Gastroesophageal sphincter (tissue), 4 donors: ENCODE measurements around the gene NDUFB11. TPM values are rescaled to one million over a fixed set of nuclear protein-coding genes. Genes with fewer than 3 reads are reported as not detected.

Experiments used
- ATAC-seq: fragments of 150-250 bp; one replicate; pipeline ENCODE4 v1.9.1; 2016; ENCODE audit warnings: mild to moderate bottlenecking, moderate library complexity
- H3K27ac ChIP-seq, 4 donors: fragments of 200-600 bp; sonication (generic) in 3 of 4; 1 replicate in 3 of 4; 2 replicates in 1 of 4; pipeline ENCODE4 v1.5.1; 2016 to 2019
- H3K27me3 ChIP-seq: fragments of 200-600 bp; sonication (generic); one replicate; pipeline ENCODE4 v1.5.1; 2019
- H3K36me3 ChIP-seq, 2 donors: fragments of 200-600 bp; sonication (generic); one replicate each; pipeline ENCODE4 v1.5.1; 2019; ENCODE audit warnings: control low read depth in 1 of 2
- H3K4me1 ChIP-seq, 3 donors: fragments of 200-600 bp; sonication (generic); 1 replicate in 2 of 3; 2 replicates in 1 of 3; pipeline ENCODE4 v1.5.1; 2016 to 2019; ENCODE audit warnings: control low read depth in 2 of 3
- H3K4me3 ChIP-seq, 2 donors: fragments of 200-600 bp; sonication (generic); one replicate each; pipeline ENCODE4 v1.5.1; 2019; ENCODE audit warnings: mild to moderate bottlenecking in 1 of 2, moderate library complexity in 1 of 2
- H3K9me3 ChIP-seq, 3 donors: fragments of 200-600 bp; sonication (generic); one replicate each; pipeline ENCODE4 v1.5.1; 2017 to 2019; ENCODE audit warnings: control low read depth in 2 of 3
- EP300 ChIP-seq: sonication (generic); formaldehyde crosslinking; IDR thresholded peaks from one replicate; pipeline ENCODE4 v1.6.1; 2017; ENCODE audit warnings: antibody characterized with exemption, mild to moderate bottlenecking
- POLR2A ChIP-seq, 2 donors: fragments of 450-650 bp; IDR thresholded peaks; one replicate each; pipeline ENCODE4 v1.6.1; 2017; ENCODE audit warnings: antibody characterized with exemption in 2 of 2, mild to moderate bottlenecking in 2 of 2, moderate library complexity in 1 of 2
- POLR2AphosphoS5 ChIP-seq: sonication (generic); formaldehyde crosslinking; IDR thresholded peaks from one replicate; pipeline ENCODE4 v1.6.1; 2017; ENCODE audit warnings: antibody characterized with exemption
- WGBS, 2 donors: methylation state at CpG; one replicate each; pipeline ENCODE4 v1.1.5; 2018; ENCODE audit warnings: low coverage in 1 of 2; 5-methylcytosine and 5-hydroxymethylcytosine counted together
- small RNA-seq, 4 donors: library from RNA; depleted of rRNA; stranded (forward); fragments of <200 nt; gene quantifications; one replicate each; pipeline ENCODE3, GENCODE V24; 2016
- total RNA-seq, 4 donors: library from RNA; depleted of rRNA; stranded (reverse); fragments of >200 nt; gene quantifications; one replicate each; pipeline ENCODE4 v1.1.0, GENCODE V29; 2016
- TF ChIP-seq, protein P1 (sequence below), 4 experiments: fragments of 200-600 bp in 2 of 4; fragments of 450-650 bp in 2 of 4; sonication (generic) in 1 of 4; IDR thresholded peaks; one replicate each; pipeline ENCODE4 v1.5.1; 2017 to 2019; ENCODE audit warnings: antibody characterized with exemption in 4 of 4, mild to moderate bottlenecking in 2 of 4, moderate library complexity in 2 of 4

The NDUFB11 gene
- total RNA-seq, 4 donors from 2014 or later: 43.3 to 66.8 (median 53.0) TPM

DNA sequence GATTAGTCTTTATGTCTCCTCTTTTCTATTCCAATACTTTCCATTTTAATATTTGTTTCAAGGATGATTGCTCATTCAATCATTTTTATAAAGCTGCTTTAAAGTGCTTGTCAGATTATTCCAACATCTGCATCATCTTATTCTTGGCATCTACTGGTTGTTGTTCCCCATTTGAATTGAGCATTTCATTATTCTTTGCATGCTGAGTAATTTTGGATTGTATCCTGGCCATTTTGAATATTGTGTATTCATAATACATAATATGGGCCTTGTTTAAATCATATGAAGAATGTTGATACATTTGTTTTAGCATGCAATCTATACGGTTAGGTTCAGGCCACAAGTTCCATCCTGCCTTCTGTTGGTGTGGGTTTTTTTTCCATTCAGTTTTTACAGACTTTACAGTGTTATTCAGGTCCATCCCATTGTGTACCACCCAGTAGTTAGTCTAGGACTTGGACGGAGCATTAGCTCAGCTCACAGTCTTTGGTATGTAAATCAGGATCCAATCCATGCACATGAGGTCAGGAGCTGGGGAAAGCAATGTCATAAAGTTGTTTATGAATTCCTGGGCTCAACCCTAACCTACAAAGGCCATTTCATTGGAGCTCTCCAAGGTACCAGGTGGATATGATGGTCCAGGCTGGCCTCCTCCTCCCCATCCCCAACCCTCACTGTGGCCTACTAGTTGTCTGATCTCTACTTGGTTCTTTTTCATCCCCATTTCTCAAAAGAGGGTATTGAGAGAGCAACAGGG, 46.0 kb downstream of the NDUFB11 start:
- Histone ChIP-seq H3K36me3 (peaks cover 0 to 3% of the 10 kb centered on the region in 2 donors), H3K4me1 (no peaks in the 10 kb centered on the region), H3K27ac (no peak overlapping the region), H3K27me3 (no peaks in the 10 kb centered on the region), H3K4me3 (no peak overlapping the region), H3K9me3 (no peaks in the 10 kb centered on the region)
- 50 to 60% methylated on average over 1 to 2 of the region's 2 CpGs for WGBS, 2 donors
- TF ChIP-seq, protein P1, sequence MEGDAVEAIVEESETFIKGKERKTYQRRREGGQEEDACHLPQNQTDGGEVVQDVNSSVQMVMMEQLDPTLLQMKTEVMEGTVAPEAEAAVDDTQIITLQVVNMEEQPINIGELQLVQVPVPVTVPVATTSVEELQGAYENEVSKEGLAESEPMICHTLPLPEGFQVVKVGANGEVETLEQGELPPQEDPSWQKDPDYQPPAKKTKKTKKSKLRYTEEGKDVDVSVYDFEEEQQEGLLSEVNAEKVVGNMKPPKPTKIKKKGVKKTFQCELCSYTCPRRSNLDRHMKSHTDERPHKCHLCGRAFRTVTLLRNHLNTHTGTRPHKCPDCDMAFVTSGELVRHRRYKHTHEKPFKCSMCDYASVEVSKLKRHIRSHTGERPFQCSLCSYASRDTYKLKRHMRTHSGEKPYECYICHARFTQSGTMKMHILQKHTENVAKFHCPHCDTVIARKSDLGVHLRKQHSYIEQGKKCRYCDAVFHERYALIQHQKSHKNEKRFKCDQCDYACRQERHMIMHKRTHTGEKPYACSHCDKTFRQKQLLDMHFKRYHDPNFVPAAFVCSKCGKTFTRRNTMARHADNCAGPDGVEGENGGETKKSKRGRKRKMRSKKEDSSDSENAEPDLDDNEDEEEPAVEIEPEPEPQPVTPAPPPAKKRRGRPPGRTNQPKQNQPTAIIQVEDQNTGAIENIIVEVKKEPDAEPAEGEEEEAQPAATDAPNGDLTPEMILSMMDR (IDR thresholded peaks at IDR 0.05): no peak
- no peak for TF ChIP-seq POLR2A (IDR thresholded peaks at IDR 0.05)
- no peak for TF ChIP-seq POLR2AphosphoS5
- TF ChIP-seq EP300: no peak
- ATAC-seq: no peak

DNA sequence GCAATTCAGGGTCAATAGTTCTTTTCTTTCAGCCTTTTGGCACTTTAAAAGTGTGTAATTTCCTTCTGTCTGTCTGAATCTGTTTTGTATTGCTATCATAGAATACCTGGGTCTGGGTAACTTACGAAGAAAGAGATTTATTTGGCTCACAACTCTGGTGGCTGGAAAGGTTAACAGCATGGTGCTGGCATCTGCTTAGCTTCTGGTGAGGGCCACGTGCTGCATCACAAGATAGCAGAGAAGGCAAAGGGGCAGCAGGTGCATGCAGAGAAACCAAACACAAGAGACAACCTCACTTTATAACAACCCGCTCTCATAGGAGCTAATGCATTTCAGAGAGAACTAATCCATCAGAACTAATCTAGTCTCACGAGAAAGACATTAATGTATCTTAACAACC, 47.5 kb downstream of the NDUFB11 start:
- WGBS, 2 donors: 80% methylated on average over 3 of the region's 4 CpGs; no CpG with 5 or more reads in 1 of the 2 donors
- H3K4me3 ChIP-seq: no peak overlapping the region
- H3K36me3 ChIP-seq: no peaks in the 10 kb centered on the region
- H3K27me3 ChIP-seq: no peaks in the 10 kb centered on the region
- H3K4me1 ChIP-seq: no peaks in the 10 kb centered on the region
- no peaks in the 10 kb centered on the region for H3K9me3 ChIP-seq
- TF ChIP-seq, protein P1 (IDR thresholded peaks at IDR 0.05): no peak
- TF ChIP-seq EP300: no peak
- TF ChIP-seq POLR2AphosphoS5: no peak
- no peak for TF ChIP-seq POLR2A (IDR thresholded peaks at IDR 0.05)
- ATAC-seq: no peak
- H3K27ac ChIP-seq: no peak overlapping the region

DNA sequence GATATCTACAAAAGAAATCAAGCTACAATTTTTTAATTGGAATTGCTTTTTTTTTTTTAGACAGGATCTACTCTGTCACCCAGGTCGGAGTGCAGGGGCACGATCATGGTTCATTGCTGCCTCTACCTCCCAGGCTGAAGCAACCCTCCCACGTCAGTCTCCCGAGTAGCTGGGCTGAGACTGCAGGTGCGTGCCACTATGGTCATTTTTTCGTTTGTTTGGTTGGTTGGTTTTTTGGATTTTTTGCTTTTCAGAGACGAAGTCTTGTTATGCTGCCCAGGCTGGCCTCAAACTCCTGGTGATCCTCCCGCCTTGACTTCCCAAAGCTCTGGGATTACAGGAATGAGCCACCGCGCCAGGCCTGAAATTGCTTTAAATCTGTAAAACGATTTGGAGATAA, 50.6 kb downstream of the NDUFB11 start:
- no peaks in the 10 kb centered on the region for H3K9me3 ChIP-seq
- WGBS, 2 donors: 69 to 87% methylated on average over 7 of the region's 11 CpGs
- no peaks in the 10 kb centered on the region for H3K36me3 ChIP-seq
- H3K4me3 ChIP-seq: no peak overlapping the region
- H3K27ac ChIP-seq: no peak overlapping the region
- no peaks in the 10 kb centered on the region for H3K4me1 ChIP-seq
- no peak for TF ChIP-seq POLR2AphosphoS5
- TF ChIP-seq POLR2A (IDR thresholded peaks at IDR 0.05): no peak
- TF ChIP-seq, protein P1 (IDR thresholded peaks at IDR 0.05): no peak
- no peaks in the 10 kb centered on the region for H3K27me3 ChIP-seq
- ATAC-seq: no peak

DNA sequence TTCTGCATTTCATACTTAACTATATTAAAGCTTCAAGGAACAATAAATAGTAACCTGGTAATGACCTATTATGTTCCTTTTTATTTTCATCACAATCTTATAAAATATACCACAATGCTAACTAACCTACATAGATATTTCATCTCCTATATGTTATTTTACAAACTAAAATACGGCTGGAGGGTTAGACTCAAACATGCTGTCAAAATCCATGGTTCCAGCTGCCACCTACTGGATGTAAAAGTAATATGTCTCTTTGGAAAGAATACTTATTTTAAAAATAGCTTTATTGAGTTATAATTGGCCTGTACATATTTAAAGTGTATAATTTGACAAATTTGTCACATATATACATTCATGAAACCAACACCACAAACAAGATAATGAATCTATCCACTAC, 51.3 kb downstream of the NDUFB11 start:
- H3K9me3 ChIP-seq: no peaks in the 10 kb centered on the region
- H3K36me3 ChIP-seq: no peaks in the 10 kb centered on the region
- H3K27me3 ChIP-seq: no peaks in the 10 kb centered on the region
- ATAC-seq: no peak
- no peak overlapping the region for H3K27ac ChIP-seq
- 0 to 15% methylated on average over 1 of the region's 1 CpG for WGBS, 2 donors
- H3K4me1 ChIP-seq: no peaks in the 10 kb centered on the region
- H3K4me3 ChIP-seq: no peak overlapping the region
- TF ChIP-seq POLR2A (IDR thresholded peaks at IDR 0.05): no peak
- TF ChIP-seq, protein P1 (IDR thresholded peaks at IDR 0.05): peak in 3 of 4 experiments; percentile 31 to 46 (median 31)

Small RNA genes lying within 50 kb of the gene (small RNA-seq; reads per million reads assigned to genes)
- gene RNU12-2P: 0 reads per million in 4 donors

Other genes starting within 250 kb of the NDUFB11 start
- gene JADE3, start 232.3 kb downstream of the NDUFB11 start, total RNA-seq: 10 to 100 TPM in 1 of 4 donors, 1 to 10 TPM in 3; 5.5 to 10.2 (median 9.3) TPM
- 10 to 100 TPM in 3 of 4 donors, 1 to 10 TPM in 1; 2.6 to 22.1 (median 11.8) TPM for gene RGN, start 66.3 kb downstream of the NDUFB11 start, total RNA-seq
- 10 to 100 TPM; 25.2 to 33.1 (median 29.2) TPM for gene RBM10, start 519 bp upstream of the NDUFB11 start, total RNA-seq
- gene UBA1, start 49.1 kb upstream of the NDUFB11 start, total RNA-seq: 100 to 1,000 TPM; 108 to 211 (median 123) TPM
- 10 to 100 TPM; 45.8 to 76.1 (median 55.6) TPM for gene CDK16, start 74.0 kb upstream of the NDUFB11 start, total RNA-seq
- gene USP11, start 88.3 kb upstream of the NDUFB11 start, total RNA-seq: 10 to 100 TPM; 26.9 to 64.6 (median 40.7) TPM
- under 1 TPM in 1 of 4 donors, not detected in 3; 0.31 TPM for gene ZNF157, start 225.9 kb upstream of the NDUFB11 start, total RNA-seq